ENCODE measurements around the gene KDELR1. TPM values are rescaled to one million over a fixed set of nuclear protein-coding genes. Genes with fewer than 3 reads are reported as not detected.

The KDELR1 gene
- total RNA-seq, 6 experiments from 2014 or later = 354 to 455 (median 395) TPM

- no peak overlapping the region for H3K4me3 Mint-ChIP-seq
- H3K4me1 Mint-ChIP-seq (ENCODE audit: low read depth) = peaks cover 38% of the 10 kb centered on the region
- no peak for TF ChIP-seq CTCF (IDR thresholded peaks at IDR 0.05)
- peaks cover 10% of the 10 kb centered on the region for H3K9me3 Mint-ChIP-seq
- no peak for DNase-seq
- peaks cover 13% of the 10 kb centered on the region for H3K36me3 Mint-ChIP-seq (ENCODE audit: low read depth)
- no peak overlapping the region for H3K27ac Mint-ChIP-seq
- H3K27me3 Mint-ChIP-seq (ENCODE audit: insufficient read depth) = peaks cover 14% of the 10 kb centered on the region
Observed at GRCh38 chr19:48401287-48401686, 9.9 kb upstream of the KDELR1 start.

- Mint-ChIP-seq H3K4me3 (peak overlapping the region; percentile 82), H3K27ac (peak overlapping the region; percentile 79), H3K9me3 (peaks cover 10% of the 10 kb centered on the region), H3K4me1 (ENCODE audit: low read depth) (peaks cover 32% of the 10 kb centered on the region), H3K27me3 (ENCODE audit: insufficient read depth) (peaks cover 22% of the 10 kb centered on the region), H3K36me3 (ENCODE audit: low read depth) (peaks cover 6% of the 10 kb centered on the region)
- TF ChIP-seq CTCF (IDR thresholded peaks at IDR 0.05) = no peak
- DNase-seq = peak; percentile 77
Observed at GRCh38 chr19:48400018-48400742, 8.8 kb upstream of the KDELR1 start.

GRCh38 chr19:48398375-48399235 is 7.3 kb upstream of the KDELR1 start:
- Mint-ChIP-seq H3K27ac (peak overlapping the region; percentile 82), H3K4me1 (ENCODE audit: low read depth) (peaks cover 39% of the 10 kb centered on the region), H3K4me3 (peak overlapping the region; percentile 85; the same call in 1 of the 2 replicates), H3K9me3 (peaks cover 10% of the 10 kb centered on the region), H3K36me3 (ENCODE audit: low read depth) (peaks cover 6% of the 10 kb centered on the region), H3K27me3 (ENCODE audit: insufficient read depth) (peaks cover 33% of the 10 kb centered on the region)
- no peak for TF ChIP-seq CTCF (IDR thresholded peaks at IDR 0.05)
- peak; percentile 56 for DNase-seq

GRCh38 chr19:48398102-48398374 is 6.7 kb upstream of the KDELR1 start:
- Mint-ChIP-seq H3K4me3 (peak overlapping the region; percentile 85), H3K4me1 (ENCODE audit: low read depth) (peaks cover 35% of the 10 kb centered on the region), H3K36me3 (ENCODE audit: low read depth) (peaks cover 6% of the 10 kb centered on the region), H3K27me3 (ENCODE audit: insufficient read depth) (peaks cover 33% of the 10 kb centered on the region), H3K9me3 (peaks cover 10% of the 10 kb centered on the region), H3K27ac (peak overlapping the region; percentile 82)
- TF ChIP-seq CTCF (IDR thresholded peaks at IDR 0.05) = no peak
- DNase-seq = no peak

GRCh38 chr19:48397263-48398101 is 6.1 kb upstream of the KDELR1 start:
- Mint-ChIP-seq H3K36me3 (ENCODE audit: low read depth) (peaks cover 6% of the 10 kb centered on the region), H3K4me3 (peak overlapping the region; percentile 85), H3K9me3 (peaks cover 10% of the 10 kb centered on the region), H3K27me3 (ENCODE audit: insufficient read depth) (peaks cover 33% of the 10 kb centered on the region), H3K27ac (peak overlapping the region; percentile 82), H3K4me1 (ENCODE audit: low read depth) (peaks cover 35% of the 10 kb centered on the region)
- no peak for DNase-seq
- TF ChIP-seq CTCF (IDR thresholded peaks at IDR 0.05) = no peak

All from HFFc6 (cell line).